Astrocyte (in vitro differentiated cells and primary cell): ENCODE results near the gene TWIST2. TPM values are rescaled to one million over a fixed set of nuclear protein-coding genes. Genes with fewer than 3 reads are reported as not detected.

ENCODE experiments used
- DNase-seq: peaks from one replicate; pipeline ENCODE4 v3.0.0-alpha.2; 2010; ENCODE audit warnings: low read depth
- FAIRE-seq: peaks from 2 replicates; lab custom pipeline; 2011; peaks lifted over from hg19 to GRCh38; lab: Jason Lieb, UNC
- H2AFZ ChIP-seq: 2 replicates; pipeline ENCODE4 v1.6.0; 2012; ENCODE audit warnings: low read depth, low read length, inconsistent platforms
- H3K27ac ChIP-seq: 2 replicates; pipeline ENCODE4 v1.5.1; 2011; ENCODE audit warnings: low read depth, low read length, inconsistent platforms
- H3K27me3 ChIP-seq: 2 replicates; pipeline ENCODE4 v1.6.0; 2011; ENCODE audit warnings: low read length, inconsistent platforms; ENCODE audit not compliant: insufficient read depth
- H3K36me3 ChIP-seq: 2 replicates; pipeline ENCODE4 v1.5.1; 2011; ENCODE audit warnings: low read length, inconsistent platforms; ENCODE audit not compliant: insufficient read depth
- H3K4me1 ChIP-seq: 2 replicates; pipeline ENCODE4 v1.5.1; 2011; ENCODE audit warnings: low read length, inconsistent platforms; ENCODE audit not compliant: insufficient read depth
- H3K4me2 ChIP-seq: 2 replicates; pipeline ENCODE4 v1.6.0; 2012; ENCODE audit warnings: low read length, inconsistent platforms
- H3K4me3 ChIP-seq: 2 replicates; pipeline ENCODE4 v1.5.1; 2011; ENCODE audit warnings: low read depth, mild to moderate bottlenecking, low read length, inconsistent platforms; ENCODE audit not compliant: insufficient read depth
- H3K79me2 ChIP-seq: 2 replicates; pipeline ENCODE4 v1.6.0; 2012; ENCODE audit warnings: mild to moderate bottlenecking, low read length, inconsistent platforms; ENCODE audit not compliant: insufficient read depth
- H3K9ac ChIP-seq: 2 replicates; pipeline ENCODE4 v1.6.0; 2012; ENCODE audit warnings: mild to moderate bottlenecking, low read length, inconsistent platforms
- H3K9me3 ChIP-seq: 2 replicates; pipeline ENCODE4 v1.5.1; 2012; ENCODE audit warnings: low read depth, mild to moderate bottlenecking, low read length, inconsistent platforms; ENCODE audit not compliant: insufficient read depth
- H4K20me1 ChIP-seq: 2 replicates; pipeline ENCODE4 v1.6.0; 2012; ENCODE audit warnings: low read length, inconsistent platforms; ENCODE audit not compliant: insufficient read depth
- H3K27ac Mint-ChIP-seq: one replicate; pipeline ENCODE4 v1.8.0; 2021; ENCODE audit warnings: mild to moderate bottlenecking, mixed read lengths; ENCODE audit not compliant: unreplicated experiment
- H3K27me3 Mint-ChIP-seq: one replicate; pipeline ENCODE4 v1.8.0; 2021; ENCODE audit warnings: low read depth, mixed read lengths; ENCODE audit not compliant: unreplicated experiment
- H3K36me3 Mint-ChIP-seq: one replicate; pipeline ENCODE4 v1.8.0; 2021; ENCODE audit warnings: low read depth, mixed read lengths; ENCODE audit not compliant: unreplicated experiment
- H3K4me1 Mint-ChIP-seq: one replicate; pipeline ENCODE4 v1.8.0; 2021; ENCODE audit warnings: low read depth, mixed read lengths; ENCODE audit not compliant: unreplicated experiment
- H3K4me3 Mint-ChIP-seq: one replicate; pipeline ENCODE4 v1.8.0; 2021; ENCODE audit warnings: mild to moderate bottlenecking, moderate library complexity, mixed read lengths; ENCODE audit not compliant: unreplicated experiment
- H3K9me3 Mint-ChIP-seq: one replicate; pipeline ENCODE4 v1.8.0; 2021; ENCODE audit warnings: mild to moderate bottlenecking, mixed read lengths; ENCODE audit not compliant: unreplicated experiment
- EZH2 ChIP-seq: IDR thresholded peaks from 2 replicates; pipeline ENCODE4 v1.6.1; 2012; ENCODE audit warnings: mild to moderate bottlenecking, low read length, inconsistent platforms; ENCODE audit not compliant: insufficient read depth
- total RNA-seq: library from RNA; stranded (reverse); gene quantifications from 2 replicates; pipeline ENCODE4 v1.2.1, GENCODE V29; 2021
- TF ChIP-seq, protein P1 (sequence below): IDR thresholded peaks from 2 replicates; pipeline ENCODE4 v1.5.1; 2011; ENCODE audit warnings: low read depth, mild to moderate bottlenecking, inconsistent platforms, low read length, moderate library complexity; ENCODE audit not compliant: insufficient read depth

TWIST2 gene
- total RNA-seq, 1 donor from 2014 or later = 3.2 TPM

DNA sequence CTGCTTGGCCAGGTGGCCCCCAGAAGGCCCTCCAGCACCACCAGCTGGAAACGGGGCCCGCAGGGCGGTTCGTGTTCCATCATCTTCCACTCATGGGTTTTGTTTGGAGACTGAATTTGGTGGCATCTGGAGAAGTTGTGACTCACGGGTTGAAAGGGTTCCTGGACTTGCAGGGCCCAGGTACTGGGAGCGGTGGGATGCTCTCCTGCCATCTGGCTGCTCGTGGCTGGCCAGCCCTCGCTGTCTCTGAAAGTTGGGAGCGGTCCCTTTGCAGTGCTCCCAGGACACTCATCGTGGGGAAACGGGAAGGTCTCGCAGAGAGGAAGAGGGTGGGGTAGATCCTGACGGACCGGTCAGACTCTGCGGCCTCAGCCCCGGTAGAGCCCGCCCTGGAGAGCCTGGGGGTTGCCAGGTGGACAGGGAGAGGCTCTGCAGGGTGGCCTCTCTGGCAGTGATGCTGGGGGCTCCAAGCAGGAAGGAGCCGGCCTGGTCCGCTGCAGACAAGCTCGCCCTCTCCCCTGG, 47.5 kb downstream of the TWIST2 start:
- peak overlapping the region; percentile 58 for H2AFZ ChIP-seq
- no peaks in the 10 kb centered on the region for H3K27me3 ChIP-seq
- Mint-ChIP-seq H3K27me3 (peaks cover 7% of the 10 kb centered on the region), H3K27ac (no peak overlapping the region), H3K9me3 (peaks cover 3% of the 10 kb centered on the region), H3K36me3 (no peaks in the 10 kb centered on the region), H3K4me1 (peaks cover 11% of the 10 kb centered on the region), H3K4me3 (no peak overlapping the region)
- peak overlapping the region; percentile 54 for H3K9ac ChIP-seq
- peak overlapping the region; percentile 78 for H3K4me2 ChIP-seq
- H3K27ac ChIP-seq = peak overlapping the region; percentile 49
- DNase-seq (peak; percentile 22), FAIRE-seq (no peak)
- TF ChIP-seq, protein P1, sequence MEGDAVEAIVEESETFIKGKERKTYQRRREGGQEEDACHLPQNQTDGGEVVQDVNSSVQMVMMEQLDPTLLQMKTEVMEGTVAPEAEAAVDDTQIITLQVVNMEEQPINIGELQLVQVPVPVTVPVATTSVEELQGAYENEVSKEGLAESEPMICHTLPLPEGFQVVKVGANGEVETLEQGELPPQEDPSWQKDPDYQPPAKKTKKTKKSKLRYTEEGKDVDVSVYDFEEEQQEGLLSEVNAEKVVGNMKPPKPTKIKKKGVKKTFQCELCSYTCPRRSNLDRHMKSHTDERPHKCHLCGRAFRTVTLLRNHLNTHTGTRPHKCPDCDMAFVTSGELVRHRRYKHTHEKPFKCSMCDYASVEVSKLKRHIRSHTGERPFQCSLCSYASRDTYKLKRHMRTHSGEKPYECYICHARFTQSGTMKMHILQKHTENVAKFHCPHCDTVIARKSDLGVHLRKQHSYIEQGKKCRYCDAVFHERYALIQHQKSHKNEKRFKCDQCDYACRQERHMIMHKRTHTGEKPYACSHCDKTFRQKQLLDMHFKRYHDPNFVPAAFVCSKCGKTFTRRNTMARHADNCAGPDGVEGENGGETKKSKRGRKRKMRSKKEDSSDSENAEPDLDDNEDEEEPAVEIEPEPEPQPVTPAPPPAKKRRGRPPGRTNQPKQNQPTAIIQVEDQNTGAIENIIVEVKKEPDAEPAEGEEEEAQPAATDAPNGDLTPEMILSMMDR = no peak
- no peak for TF ChIP-seq EZH2
- H3K9me3 ChIP-seq = no peaks in the 10 kb centered on the region
- H3K4me3 ChIP-seq = no peak overlapping the region
- peaks cover 28% of the 10 kb centered on the region for H3K79me2 ChIP-seq
- H3K4me1 ChIP-seq = peaks cover 21% of the 10 kb centered on the region
- peaks cover 35% of the 10 kb centered on the region for H4K20me1 ChIP-seq
- no peaks in the 10 kb centered on the region for H3K36me3 ChIP-seq

DNA sequence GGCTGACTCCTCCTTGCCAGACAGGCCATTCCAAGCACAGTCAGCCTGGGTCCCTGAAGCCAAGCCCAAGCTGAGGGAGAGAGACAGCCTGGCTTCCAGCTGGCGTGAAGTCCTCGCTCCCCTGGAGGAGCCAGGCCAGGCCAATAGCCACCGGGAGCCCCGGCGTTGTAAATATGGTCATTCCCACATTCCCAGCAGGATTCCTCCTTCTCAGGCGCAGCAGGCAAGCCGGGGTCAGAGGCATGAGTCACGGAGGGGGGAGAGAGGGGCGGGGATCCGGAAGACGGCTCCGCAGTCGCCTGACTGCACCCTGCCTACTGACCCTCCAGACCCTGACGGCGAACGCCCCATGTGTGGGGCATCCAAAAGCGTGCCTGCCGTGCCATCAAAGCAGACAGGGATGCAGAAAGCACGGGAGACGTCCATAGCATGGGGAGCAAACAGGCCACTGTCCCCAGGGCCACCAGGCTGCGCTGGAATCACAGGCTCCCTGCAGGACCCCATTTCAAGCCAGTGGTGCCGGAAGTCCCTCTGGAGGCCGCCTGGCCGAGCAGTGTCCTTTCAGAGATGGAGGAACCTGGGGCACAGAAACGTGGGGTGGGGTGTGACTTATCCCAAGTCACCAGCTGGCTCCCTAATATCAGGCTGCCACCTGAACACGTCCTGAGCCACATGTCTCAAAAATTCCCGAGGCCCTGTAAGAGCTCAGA, 48.2 kb downstream of the TWIST2 start:
- Histone ChIP-seq H3K79me2 (peaks cover 29% of the 10 kb centered on the region), H3K9me3 (no peaks in the 10 kb centered on the region), H3K4me2 (peak overlapping the region; percentile 78), H3K9ac (peak overlapping the region; percentile 54), H3K27ac (peak overlapping the region; percentile 49), H3K4me3 (no peak overlapping the region), H3K36me3 (no peaks in the 10 kb centered on the region), H2AFZ (peak overlapping the region; percentile 58), H4K20me1 (peaks cover 32% of the 10 kb centered on the region), H3K4me1 (peaks cover 25% of the 10 kb centered on the region), H3K27me3 (no peaks in the 10 kb centered on the region)
- Mint-ChIP-seq H3K27ac (no peak overlapping the region), H3K27me3 (peaks cover 2% of the 10 kb centered on the region), H3K9me3 (no peaks in the 10 kb centered on the region), H3K36me3 (no peaks in the 10 kb centered on the region), H3K4me3 (no peak overlapping the region), H3K4me1 (peaks cover 16% of the 10 kb centered on the region)
- no peak for FAIRE-seq
- DNase-seq = peak; percentile 93
- TF ChIP-seq, protein P1 = no peak
- no peak for TF ChIP-seq EZH2

DNA sequence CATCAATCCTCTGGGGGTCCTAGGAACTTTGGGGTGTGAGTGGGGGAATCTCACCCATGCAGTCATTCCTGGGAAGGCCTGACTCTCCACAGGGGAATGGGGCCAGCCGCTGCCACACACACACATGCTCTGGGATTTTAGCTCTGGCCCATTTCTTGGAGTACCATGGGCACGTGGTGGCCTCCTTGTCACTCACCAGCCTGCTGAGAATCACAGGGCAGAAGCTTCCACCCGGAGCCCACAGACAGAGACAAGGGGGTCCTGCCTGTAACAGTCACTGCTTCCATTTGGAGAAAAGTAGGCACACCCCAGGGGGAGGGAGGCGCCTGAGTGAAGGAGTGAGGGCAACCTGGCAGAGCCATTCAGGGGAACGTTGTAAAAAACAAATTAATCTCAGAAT, 48.8 kb downstream of the TWIST2 start:
- no peak overlapping the region for H2AFZ ChIP-seq
- H3K4me3 ChIP-seq = no peak overlapping the region
- H3K4me1 ChIP-seq = peaks cover 25% of the 10 kb centered on the region
- H3K9me3 ChIP-seq = no peaks in the 10 kb centered on the region
- peaks cover 29% of the 10 kb centered on the region for H4K20me1 ChIP-seq
- no peak overlapping the region for H3K4me3 Mint-ChIP-seq
- no peak overlapping the region for H3K4me2 ChIP-seq
- FAIRE-seq = no peak
- H3K4me1 Mint-ChIP-seq = peaks cover 16% of the 10 kb centered on the region
- peak overlapping the region; percentile 20 for H3K9ac ChIP-seq
- no peaks in the 10 kb centered on the region for H3K36me3 ChIP-seq
- H3K27ac ChIP-seq = peak overlapping the region; percentile 14
- peaks cover 2% of the 10 kb centered on the region for H3K27me3 Mint-ChIP-seq
- no peak overlapping the region for H3K27ac Mint-ChIP-seq
- H3K9me3 Mint-ChIP-seq = no peaks in the 10 kb centered on the region
- H3K27me3 ChIP-seq = no peaks in the 10 kb centered on the region
- no peak for TF ChIP-seq EZH2
- TF ChIP-seq, protein P1 = no peak
- no peak for DNase-seq
- H3K36me3 Mint-ChIP-seq = no peaks in the 10 kb centered on the region
- peaks cover 31% of the 10 kb centered on the region for H3K79me2 ChIP-seq
